IPS-NIHi7 (cell line): ENCODE data around the gene OR6C76.

Source experiments
- DNase-seq: peaks from one replicate; pipeline ENCODE4 v3.0.0; 2012; ENCODE audit warnings: mixed read lengths; ENCODE audit errors: extremely low spot score

OR6C76 gene

DNA sequence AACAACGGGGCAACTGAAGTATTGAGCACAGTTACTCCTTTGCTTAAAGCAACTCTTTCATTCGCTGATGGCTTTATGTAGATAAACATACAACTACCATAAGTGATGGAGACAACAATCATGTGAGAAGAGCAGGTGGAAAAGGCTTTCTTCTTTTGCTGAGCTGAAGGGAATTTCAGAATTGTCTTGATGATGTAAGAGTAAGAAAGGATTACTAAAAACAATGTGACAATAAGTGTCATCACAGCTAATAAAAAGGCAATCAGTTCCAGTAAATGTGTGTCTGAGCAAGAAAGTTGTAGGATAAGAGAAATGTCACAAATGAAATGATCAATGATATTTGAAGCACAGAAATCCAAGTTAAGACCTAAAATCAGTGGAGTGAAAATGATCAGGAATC lies 43.2 kb downstream of the OR6C76 start:
- no peak for DNase-seq

GRCh38 chr12:55470088-55470829 lies 44.2 kb downstream of the OR6C76 start, which contains the start of gene OR6C70:
TSS of gene OR6C70 (minus strand) at chr12:55470138. CDS start at chr12:55470138, 0 bp downstream.
- no peak for DNase-seq

DNA sequence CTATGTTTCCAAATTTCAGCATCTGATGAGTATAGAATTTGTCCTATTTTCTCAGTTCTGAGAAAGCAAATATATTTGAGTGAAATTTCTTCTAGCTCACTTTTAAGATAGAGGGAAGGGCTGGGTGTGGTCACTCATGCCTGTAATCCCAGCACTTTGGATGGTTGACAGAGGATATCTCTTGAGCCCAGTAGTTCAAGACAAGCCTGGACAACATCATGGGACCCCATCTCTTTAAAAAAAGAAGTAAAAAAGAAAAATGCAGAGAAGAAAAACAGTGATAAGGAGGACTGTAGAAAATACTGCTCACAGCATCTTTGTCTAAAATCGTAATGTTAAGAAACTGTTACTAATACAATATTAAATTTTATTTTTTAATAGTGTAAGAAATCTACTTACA lies 46.2 kb downstream of the OR6C76 start:
- DNase-seq: no peak
